MV-4-11 (cell line): ENCODE results near the gene NECAB2.

Experiments used
- DNase-seq: peaks from one replicate; lab custom pipeline; 2025; lab: John Stamatoyannopoulos, UW

NECAB2 gene

DNA sequence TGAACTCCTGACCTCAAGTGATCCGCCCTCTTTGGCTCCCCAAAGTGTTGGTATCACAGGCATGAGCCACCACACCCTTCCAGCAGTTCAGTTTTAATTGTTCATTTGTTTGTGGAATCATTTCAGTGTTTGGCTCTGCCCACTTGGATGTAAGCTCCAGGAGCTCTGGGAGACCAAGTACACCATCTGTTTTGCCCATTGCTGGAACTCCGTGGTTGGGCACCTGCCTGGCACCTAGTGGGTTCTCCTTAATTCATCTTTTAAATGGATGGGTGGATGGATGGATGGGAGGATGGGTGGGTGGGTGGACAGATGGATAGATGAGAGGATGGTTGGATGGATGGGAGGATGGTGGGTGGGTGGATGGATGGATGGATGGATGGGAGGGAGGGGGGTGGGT is 953 bp upstream of the NECAB2 start:
- no peak for DNase-seq

DNA sequence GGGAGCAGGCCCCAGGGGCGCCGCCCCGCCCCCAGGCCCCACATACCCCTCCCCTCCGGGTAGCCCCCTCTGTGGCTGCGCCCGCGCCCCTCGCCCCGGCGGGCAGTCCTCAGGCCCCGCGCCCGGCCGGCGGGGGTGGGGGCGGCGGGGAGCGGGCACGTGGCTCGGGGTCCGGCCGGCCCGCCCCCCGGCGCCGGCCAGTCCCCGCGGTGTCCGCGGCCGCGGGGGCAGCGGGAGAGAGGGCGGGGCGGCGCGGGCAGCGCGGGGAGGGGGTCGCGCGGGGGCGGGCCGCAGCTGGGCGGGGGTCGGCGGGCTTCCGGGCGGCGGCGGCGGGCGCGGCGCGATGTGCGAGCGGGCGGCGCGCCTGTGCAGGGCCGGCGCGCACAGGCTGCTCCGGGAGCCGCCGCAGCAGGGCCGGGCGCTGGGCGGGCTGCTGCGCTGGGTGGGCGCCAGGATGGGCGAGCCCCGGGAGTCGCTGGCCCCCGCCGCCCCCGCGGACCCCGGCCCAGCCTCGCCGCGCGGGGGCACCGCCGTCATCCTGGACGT is 335 bp downstream of the NECAB2 start:
- DNase-seq, result no peak

DNA sequence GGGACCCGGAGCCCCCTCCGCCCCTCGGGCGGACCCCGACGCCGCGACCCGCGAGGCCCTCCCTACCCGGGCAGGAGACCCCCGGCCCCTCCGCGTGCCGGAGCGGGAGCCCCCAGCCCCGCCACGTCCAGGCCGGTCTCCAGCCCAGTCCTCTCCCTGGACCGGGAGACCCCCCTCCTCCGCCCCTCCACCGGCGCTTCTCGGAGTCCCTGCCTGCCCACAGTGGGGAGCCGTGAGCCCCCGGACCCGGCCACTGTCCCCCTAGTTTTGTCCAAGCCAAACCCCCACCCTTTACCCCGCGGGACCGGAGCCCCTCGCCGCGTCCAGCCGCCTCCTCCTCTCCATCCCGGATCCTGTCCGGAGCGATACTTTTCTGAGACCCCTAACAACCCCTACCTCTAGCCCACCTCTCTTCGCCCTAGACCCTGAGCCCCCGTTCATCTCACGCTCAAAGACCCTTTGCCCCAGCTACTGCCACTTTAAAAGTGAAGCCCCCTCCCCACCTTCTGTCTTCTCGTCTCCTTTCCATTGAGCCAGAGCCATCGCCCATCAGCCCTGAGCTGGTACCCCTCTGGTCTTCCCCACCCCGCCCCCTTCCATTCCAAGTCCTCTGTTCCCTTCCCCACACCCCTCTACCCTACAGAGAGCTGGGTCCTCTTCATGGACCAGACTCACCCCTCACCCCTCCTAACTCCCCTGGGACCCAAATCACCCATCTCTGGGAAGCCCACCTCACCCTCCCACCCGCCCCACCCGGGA is 1.0 kb downstream of the NECAB2 start:
- no peak for DNase-seq

DNA sequence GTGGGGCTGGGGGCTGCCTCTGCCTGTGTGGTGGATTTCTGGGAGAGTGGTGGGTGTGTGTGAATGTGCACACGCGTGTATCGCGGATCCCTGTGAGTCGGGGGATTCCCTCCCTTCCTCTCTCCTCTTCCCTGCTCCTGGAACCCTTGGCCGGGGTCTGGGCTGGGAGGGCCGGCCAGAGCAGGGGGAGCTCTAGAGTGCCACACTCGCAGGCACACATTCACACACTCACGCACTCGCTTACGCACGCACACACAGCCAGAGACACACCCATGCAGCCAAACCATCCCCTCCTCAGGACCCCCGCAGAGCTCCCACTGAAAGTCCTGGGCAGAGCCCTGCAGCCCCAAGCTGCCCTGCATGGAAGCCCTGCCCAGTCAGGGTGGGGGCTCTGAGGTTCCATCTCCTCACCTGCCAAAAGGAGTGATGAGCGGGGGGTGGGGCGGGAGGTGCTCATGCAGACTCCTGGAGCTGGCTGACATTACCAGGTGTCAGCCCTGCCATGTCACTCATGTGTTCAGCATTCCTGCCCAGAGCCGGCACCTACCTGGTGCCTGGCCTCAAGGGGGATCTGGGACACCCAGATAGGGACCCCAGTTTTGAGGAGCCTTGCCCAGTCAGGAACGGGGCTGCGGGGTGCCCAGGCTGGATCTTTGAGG is 1.9 kb downstream of the NECAB2 start:
- DNase-seq, result no peak

DNA sequence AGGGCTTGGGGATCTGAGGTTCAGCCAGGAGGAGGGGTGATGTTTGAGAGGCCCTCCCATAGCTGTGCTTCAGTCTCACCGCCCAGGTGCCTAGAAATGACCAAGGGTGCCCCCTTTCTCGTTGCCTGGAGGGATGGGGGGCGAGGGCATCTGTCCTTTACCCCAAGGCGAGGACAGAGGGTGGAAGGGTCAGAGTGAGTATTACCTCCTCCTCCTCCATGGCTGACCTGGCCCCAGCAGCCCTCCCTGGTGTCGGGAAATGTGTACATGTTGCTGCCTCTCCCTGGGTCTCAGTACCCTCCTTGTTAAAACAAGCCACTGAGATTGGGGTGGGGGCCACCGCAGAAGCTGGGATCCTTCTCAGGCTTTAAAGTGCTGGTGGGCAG is 2.4 kb downstream of the NECAB2 start:
- DNase-seq, result no peak

DNA sequence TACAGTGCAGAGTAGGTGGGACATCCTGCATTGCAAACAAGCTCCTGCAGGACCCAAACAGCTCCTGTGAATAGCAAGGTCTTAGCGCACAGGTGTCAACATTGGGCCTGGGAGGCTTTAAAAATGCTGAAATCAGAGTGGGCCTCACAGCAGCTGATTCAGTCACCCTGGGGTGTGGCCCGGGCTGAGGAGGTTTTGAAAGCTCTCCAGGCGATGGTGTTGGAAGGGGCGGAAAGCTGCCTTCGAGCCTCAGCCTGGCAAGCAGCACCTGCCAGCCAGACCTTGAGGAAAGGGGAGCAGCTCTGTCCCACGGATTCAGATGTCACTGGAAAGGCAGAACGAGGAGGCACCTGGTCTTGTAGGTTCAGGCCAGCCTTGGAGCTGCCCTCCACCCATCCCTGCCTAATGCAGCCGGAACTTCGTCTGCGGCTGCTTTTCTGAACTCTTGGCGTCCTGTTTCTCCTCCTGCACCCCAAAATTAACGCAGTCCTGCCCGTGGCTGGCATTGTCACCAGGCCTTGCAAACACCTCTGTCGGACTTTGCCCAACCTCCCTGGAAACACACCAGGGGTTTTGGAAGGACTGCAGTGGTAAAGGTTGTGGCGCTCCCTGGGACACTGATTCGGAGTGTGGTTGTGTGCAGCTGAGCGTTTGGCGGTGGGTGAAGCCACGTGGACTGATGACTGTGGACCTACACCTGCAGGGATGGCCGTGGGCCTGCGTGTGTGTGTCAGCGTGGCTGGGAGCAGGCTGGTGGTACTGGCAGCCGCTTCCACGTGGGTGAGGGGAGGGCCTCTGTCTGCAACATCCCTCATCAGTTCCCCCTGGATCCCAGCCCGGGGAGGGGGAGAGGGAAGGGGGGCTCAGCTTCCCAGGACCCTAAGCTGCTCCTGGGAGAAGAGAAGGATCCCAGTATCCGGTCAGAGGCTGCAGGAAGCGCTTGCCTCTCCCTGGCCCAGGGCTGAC is 3.4 kb downstream of the NECAB2 start:
- DNase-seq, result no peak

DNA sequence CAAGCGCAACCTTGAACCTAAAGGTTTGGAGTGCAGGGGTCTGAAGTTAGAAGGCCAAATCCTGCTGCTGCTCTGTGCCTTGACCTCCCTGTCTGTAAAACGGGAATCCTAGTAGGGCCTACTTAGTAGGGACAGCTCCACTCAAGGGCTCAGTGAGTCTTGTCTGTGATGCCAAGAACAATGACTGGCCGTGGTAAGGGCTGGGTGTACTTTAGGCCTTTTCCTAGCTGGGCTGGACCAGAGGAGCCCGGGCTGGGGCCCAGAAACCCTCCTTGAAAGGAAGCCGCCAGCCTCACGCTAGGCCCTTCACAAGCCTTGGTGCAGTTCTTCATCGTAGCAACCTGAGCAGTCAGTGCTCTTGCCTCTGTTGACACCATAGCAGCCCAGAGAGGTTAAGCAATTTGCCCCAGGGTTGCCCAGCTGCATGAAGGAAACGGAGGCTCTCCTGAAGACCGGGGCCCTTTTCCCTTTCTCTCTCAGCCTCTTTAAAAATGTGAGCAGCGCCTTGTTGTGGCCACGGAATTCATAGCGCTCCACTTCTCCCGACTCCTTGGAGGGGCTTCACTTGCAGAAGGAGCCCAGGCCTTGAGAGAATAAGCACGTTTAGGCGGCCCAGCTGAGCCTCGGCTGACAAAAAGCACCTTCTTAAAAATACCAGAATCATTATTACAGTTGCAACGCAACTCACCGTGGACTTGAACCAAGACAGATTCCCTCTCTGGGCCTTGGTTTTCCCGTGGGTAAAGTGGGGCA is 4.4 kb downstream of the NECAB2 start:
- no peak for DNase-seq

DNA sequence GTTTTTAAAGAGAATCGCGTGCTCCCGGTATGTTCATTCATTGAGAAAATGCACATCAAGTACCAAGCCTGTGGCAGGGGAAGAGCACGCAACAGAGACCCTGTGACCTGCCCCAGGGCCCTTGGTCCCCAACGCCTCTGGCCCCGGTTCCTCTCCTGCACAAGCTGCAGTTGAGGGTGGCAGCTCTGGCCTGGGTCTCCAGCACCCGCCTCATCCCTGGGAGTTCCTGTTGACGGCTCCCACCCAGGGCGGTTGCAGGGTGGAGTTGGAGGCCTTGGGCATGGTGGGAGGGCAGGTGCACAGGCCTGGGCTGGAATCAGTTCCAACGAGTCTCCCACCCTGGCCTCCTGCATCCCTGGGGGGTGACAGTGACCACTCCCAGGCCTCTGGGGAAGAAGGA is 5.0 kb downstream of the NECAB2 start:
- no peak for DNase-seq

DNA sequence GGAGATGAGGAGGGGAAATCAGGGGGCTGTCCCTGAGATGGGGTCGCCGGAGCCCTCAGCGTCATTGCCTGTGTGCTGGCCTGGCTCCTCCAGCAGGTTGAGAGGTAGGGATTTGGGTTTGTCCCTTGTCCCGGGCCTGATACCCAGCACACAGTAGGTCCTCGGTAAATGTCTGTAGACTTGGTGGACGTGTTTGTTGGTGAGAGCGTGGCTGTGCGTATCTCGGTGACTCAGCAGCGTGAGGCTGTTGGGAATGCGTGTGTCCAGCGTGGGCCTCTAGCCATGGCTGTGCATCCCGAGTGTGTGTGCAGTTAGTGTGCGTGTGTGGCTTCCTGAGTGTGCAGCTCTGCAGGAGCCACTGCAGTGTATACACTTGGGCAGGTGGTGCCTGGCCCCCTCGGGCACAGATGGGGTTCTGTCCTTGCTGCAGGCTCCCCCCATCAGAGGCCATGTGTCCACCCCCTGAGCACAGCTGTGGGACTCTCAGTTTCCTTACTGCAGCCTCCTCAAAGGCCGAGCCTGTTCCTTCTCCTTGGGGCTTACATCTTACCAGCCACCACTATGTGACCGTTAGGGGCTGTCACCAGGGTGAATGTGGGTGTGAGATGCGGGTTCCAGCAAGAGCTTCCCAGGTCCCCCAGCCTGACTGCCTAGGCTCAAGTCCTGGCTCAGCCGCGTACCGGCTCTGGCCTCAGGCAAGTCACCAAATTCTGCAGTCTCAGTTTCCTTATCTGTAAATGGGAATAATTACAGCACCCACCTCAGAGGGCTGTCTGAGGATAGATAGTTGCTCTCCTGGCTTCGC is 5.7 kb downstream of the NECAB2 start:
- no peak for DNase-seq

DNA sequence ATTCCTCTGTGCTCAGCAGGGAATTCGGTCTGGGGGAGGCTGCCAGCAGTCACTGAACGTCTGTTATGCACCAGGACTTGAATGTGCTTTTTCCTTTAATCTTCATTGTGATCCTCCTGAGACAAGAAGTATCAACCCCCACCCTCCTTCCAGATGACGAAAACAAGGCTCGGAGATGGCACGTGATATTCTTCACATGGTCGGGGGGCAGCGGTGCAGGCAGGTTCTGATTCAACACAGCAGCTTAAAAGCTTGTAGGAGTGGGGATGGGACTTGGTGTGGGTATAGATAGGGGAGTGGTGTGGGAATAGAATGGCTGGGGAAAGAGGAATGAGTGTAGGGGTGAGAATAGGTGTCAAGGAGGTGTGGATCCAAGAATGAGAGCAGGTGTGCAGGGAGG is 6.4 kb downstream of the NECAB2 start:
- no peak for DNase-seq

DNA sequence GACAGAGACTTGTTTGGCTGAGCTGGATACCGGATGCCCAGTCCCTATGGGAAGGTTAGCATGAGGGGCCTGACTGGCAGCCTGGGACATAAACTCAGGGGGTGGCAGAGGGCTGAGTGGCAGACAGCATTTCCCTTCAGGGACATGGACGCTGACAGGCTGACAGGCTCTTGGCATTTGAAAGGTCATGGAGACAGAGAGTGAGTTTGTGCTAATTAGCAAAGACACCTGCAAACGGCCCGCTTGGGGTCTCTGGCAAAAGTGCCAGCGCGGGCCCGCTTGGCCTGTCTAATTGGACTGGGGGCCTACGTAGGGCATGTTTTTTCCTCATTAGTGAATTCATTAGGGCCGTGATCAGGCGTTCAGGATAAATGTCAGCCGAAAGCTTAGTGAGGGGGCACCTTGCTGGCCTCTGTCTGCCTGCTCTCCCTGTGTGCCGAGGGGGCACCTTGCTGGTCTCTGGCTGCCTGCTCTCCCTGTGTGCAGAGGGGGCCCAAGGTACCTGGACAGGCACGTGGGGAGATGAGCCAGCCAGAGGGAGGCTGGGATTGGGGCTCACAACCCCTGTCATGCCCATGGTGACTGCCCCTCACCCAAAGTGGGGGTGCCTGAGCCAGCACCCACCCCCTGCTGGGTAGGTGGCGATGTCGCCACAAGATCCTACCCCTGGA is 7.7 kb downstream of the NECAB2 start:
- DNase-seq, result no peak

DNA sequence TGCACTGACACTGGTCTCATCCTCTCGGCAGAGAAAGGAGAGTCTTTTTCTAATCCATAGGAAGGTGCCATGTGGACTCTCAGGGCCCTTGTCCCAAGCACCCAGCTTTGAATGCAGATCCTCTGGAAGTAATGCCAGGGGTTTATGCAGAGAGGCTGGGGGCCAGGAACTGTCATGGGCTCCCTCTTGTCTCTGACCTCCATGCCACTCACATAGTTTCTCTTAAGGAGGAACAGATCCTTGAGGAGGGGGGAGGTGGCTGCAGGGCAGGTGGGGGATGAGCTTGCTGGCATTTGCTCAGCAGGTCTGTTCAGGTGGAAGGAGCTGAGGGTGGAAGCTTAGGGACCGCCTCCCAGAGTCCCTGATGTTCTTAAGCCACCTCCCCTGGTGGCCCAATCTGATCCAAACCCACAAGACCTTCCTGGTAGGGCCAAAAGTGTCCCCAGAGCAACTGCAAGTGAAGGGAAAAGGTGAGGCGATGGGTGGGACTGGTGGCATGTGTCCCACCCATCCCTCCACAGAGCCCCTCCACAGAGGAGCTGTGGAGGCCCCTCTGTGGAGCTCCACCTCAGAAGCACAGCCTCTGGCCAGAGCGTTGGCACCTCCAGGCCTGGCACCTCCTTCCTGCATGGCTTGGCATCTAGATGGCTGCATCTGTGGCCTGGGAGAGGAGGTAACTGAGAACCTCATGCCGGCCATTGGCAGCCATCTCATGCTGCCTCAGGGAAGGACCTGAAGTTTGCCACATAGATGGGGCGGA is 9.2 kb downstream of the NECAB2 start:
- DNase-seq, result no peak

DNA sequence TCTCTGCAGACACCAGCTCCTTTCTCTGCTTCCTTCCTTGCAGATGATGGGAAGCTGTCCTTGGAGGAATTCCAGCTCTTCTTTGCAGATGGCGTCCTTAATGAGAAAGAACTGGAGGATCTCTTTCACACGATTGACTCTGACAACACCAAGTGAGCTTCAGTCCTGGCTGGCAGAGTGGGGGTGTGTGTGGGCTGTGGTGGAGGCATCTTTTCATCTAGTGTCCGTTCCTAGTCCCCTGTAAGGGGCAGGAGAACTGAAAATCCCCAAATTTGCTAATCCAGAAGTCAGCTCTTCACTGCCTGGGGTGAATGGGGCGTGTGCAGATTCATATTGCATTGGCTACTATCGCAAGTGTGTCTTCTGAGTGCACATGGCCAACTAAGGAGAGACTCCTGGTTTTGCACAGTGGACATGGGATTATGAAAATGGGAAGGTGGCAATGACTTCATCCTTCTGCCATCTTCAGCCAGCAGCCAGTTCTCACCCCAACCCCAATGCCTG is 10.4 kb downstream of the NECAB2 start:
- no peak for DNase-seq

DNA sequence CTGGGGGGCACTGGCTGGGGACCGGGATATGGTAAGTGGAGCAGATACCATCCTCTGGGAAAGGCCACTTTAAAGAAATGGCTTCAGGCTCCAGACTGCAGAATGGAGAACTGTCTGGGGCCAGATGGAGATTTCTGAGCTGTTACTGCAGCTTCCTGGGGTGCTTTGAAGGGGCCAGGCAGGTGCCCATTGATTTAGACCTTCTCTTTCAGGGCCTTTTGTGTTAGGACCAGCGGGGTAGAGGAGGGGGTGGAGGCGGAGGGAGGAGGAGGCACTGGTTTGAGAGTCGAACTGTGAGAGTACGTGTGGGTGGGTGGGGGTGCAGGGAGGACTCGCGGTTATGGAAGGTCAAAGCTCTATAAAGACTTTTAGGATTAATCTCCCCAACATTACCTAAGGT is 11.4 kb downstream of the NECAB2 start:
- DNase-seq, result no peak

DNA sequence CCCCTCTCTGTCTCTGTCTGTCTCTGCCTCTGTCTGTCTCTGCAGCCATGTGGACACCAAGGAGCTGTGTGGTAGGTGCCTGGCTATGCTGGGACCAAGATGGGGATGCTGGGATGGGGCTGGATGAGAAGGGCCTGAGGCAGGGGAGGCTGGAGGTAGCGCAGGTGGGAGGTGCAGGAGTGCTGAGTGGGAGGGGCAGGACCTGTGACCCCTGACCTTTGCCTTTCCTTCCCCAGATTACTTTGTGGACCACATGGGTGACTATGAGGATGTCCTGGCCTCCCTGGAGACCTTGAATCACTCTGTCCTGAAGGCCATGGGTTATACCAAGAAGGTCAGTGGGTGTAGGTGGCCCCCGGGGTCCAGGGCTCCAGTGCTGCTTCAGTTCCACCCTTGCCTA is 12.8 kb downstream of the NECAB2 start:
- no peak for DNase-seq

DNA sequence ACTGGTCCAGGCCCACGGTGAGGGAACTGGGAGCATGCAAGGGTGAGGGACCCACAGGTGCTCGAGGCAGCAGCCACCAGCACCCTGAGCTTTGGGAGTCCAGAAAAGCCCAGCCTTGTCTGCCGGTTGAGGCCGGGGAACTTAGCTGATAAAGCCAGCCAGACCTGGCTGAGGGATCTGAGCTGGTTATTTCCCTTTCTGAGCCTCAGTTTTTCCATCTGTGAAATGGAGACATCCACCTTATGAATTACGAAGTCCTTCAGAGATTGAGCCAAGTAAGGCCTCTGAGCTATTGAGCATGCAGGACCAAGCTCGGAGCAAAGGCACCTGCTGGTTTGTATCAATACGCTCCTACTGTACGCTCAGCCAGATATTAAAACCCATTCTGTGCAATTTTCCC is 13.8 kb downstream of the NECAB2 start:
- DNase-seq, result no peak

DNA sequence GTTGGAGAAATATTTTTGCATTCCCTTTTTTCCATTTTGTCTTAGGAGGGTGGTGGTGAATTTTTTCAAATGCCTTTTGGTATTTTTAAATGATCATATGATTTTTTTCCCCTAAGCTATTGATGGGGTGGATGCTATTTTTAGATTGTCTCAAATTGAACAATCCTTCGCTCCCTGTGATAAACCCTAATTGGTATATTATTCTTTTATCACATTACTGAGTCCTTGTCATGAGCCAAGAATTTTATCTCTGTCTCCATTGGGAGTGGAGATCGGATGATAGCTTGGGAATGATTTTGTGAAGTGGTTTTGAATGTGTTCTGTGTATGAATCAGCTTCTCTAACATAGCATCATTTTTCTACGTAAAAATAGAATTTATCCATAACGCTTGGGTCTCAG is 15.4 kb downstream of the NECAB2 start:
- DNase-seq, result no peak

DNA sequence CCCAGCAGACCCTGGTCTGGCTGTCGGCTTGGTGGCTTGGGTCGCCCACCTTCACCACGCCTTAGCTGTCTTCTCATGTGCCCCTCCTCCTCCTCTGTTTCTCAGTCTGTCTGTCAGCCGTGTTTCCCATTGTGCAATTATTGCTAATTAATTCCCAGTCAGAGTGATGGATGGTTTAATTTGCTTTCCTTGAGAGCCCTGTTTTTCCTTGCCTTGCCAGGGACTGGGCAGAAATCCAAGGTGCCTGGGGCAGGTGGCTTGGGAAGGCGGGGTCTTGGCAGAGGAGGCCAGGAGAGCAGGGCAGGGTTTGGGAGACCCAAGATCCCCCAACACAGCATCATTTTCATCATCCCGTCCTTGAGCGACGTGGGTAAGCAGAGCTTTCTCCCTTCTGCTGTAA is 21.3 kb downstream of the NECAB2 start:
- no peak for DNase-seq

DNA sequence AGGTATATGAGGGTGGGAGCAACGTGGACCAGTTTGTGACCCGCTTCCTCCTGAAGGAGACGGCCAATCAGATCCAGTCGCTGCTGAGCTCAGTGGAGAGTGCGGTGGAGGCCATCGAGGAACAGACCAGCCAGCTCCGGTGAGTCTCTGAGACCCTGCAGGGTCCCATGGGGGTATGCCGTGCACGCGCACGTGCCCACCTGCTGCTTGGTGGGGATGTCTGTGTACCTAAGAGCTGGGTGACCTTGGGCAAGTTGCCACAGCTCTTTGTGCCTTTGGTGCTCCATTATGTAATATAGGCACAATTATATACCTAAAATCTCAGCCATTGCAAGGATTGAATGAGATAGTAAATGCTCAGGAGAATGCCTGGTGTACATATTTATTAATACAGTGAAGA is 22.4 kb downstream of the NECAB2 start:
- DNase-seq, result no peak
